Loucy (cell line): ENCODE data around the gene GTPBP4.

Experiments
- H2AFZ ChIP-seq: fragments of 200-600 bp; sonication (generic); 2 replicates; pipeline ENCODE4 v1.6.0; 2016; ENCODE audit warnings: antibody characterized with exemption, mild to moderate bottlenecking, low read length, moderate library complexity
- H3F3A ChIP-seq: fragments of 200-600 bp; 2 replicates; pipeline ENCODE4 v1.6.0; 2016; ENCODE audit warnings: antibody characterized with exemption, low read depth, mild to moderate bottlenecking
- H3K27me3 ChIP-seq: fragments of 200-600 bp; sonication (generic); 2 replicates; pipeline ENCODE4 v1.6.1; 2014; ENCODE audit warnings: low read length, mild to moderate bottlenecking; ENCODE audit not compliant: insufficient read depth, poor library complexity, severe bottlenecking
- H3K36me3 ChIP-seq: fragments of 200-600 bp; sonication (generic); 2 replicates; pipeline ENCODE4 v1.6.1; 2016; ENCODE audit warnings: low read length; ENCODE audit not compliant: insufficient read depth
- H3K4me1 ChIP-seq: fragments of 200-600 bp; sonication (generic); 2 replicates; pipeline ENCODE4 v1.5.1; 2014; ENCODE audit warnings: low read length, mild to moderate bottlenecking; ENCODE audit not compliant: insufficient read depth, poor library complexity, severe bottlenecking
- H3K4me2 ChIP-seq: fragments of 200-600 bp; sonication (generic); 2 replicates; pipeline ENCODE4 v1.6.0; 2014; ENCODE audit warnings: antibody characterized with exemption, low read length, low read depth, mild to moderate bottlenecking; ENCODE audit not compliant: poor library complexity, severe bottlenecking
- H3K4me3 ChIP-seq: fragments of 200-600 bp; sonication (generic); 2 replicates; pipeline ENCODE4 v1.5.1; 2014; ENCODE audit warnings: low read length, mild to moderate bottlenecking, mixed read lengths; ENCODE audit not compliant: poor library complexity, severe bottlenecking
- H3K79me2 ChIP-seq: fragments of 200-600 bp; sonication (generic); 2 replicates; pipeline ENCODE4 v1.6.1; 2014; ENCODE audit warnings: low read length; ENCODE audit not compliant: insufficient read depth
- H3K9ac ChIP-seq: fragments of 200-600 bp; sonication (generic); 2 replicates; pipeline ENCODE4 v1.6.0; 2014; ENCODE audit warnings: mild to moderate bottlenecking, low read depth, low read length, moderate library complexity; ENCODE audit not compliant: poor library complexity, severe bottlenecking
- H3K9me2 ChIP-seq: fragments of 200-600 bp; sonication (generic); replicated peaks from 2 replicates; pipeline ENCODE4 v1.6.1; 2016; ENCODE audit warnings: low read depth, low read length, mixed read lengths
- H3K9me3 ChIP-seq: fragments of 200-600 bp; sonication (generic); 2 replicates; pipeline ENCODE4 v1.6.1; 2014; ENCODE audit warnings: mild to moderate bottlenecking, antibody characterized with exemption, low read length, low read depth; ENCODE audit not compliant: insufficient read depth
- H4K20me1 ChIP-seq: fragments of 200-600 bp; sonication (generic); 2 replicates; pipeline ENCODE4 v1.6.0; 2014; ENCODE audit warnings: antibody characterized with exemption, low read length, mild to moderate bottlenecking; ENCODE audit not compliant: insufficient read depth, poor library complexity, severe bottlenecking
- CTCF ChIP-seq: fragments of 200-600 bp; sonication (generic); conservative IDR thresholded peaks from 2 replicates; pipeline ENCODE4 v1.5.1; 2014; ENCODE audit warnings: mild to moderate bottlenecking, antibody characterized with exemption, low read length
- EZH2phosphoT487 ChIP-seq: fragments of 200-600 bp; IDR thresholded peaks from 2 replicates; pipeline ENCODE4 v1.6.1; 2018; ENCODE audit warnings: antibody characterized with exemption, mild to moderate bottlenecking, moderate library complexity, borderline replicate concordance

Gene GTPBP4

GRCh38 chr10:1058017-1058416 lies 69.8 kb downstream of the GTPBP4 start:
- Histone ChIP-seq H3K9me2 (no peaks in the 10 kb centered on the region), H3K27me3 (no peaks in the 10 kb centered on the region), H3K9me3 (no peaks in the 10 kb centered on the region), H2AFZ (no peak overlapping the region), H3K4me2 (peak overlapping the region; percentile 98), H3K36me3 (no peaks in the 10 kb centered on the region), H3K9ac (peak overlapping the region; percentile 83), H4K20me1 (peaks cover 64% of the 10 kb centered on the region), H3K79me2 (peaks cover 93% of the 10 kb centered on the region), H3K4me3 (peak overlapping the region; percentile 98), H3F3A (peaks cover 15% of the 10 kb centered on the region), H3K4me1 (peaks cover 71% of the 10 kb centered on the region)
- no peak for TF ChIP-seq EZH2phosphoT487
- TF ChIP-seq CTCF, result no peak

GRCh38 chr10:1059902-1060301 lies 71.7 kb downstream of the GTPBP4 start:
- H3K4me3 ChIP-seq, result peak overlapping the region; percentile 64
- H3K27me3 ChIP-seq, result no peaks in the 10 kb centered on the region
- no peaks in the 10 kb centered on the region for H3K9me2 ChIP-seq
- peak overlapping the region; percentile 57 for H3K9ac ChIP-seq
- peaks cover 76% of the 10 kb centered on the region for H3K4me1 ChIP-seq
- H3F3A ChIP-seq, result peaks cover 20% of the 10 kb centered on the region
- TF ChIP-seq EZH2phosphoT487 (no peak), CTCF (no peak)
- H3K9me3 ChIP-seq, result no peaks in the 10 kb centered on the region
- peak overlapping the region; percentile 90 for H3K4me2 ChIP-seq
- no peaks in the 10 kb centered on the region for H3K36me3 ChIP-seq
- H4K20me1 ChIP-seq, result peaks cover 58% of the 10 kb centered on the region
- H2AFZ ChIP-seq, result no peak overlapping the region
- H3K79me2 ChIP-seq, result peaks cover 89% of the 10 kb centered on the region

GRCh38 chr10:1061930-1062774 lies 73.9 kb downstream of the GTPBP4 start:
- Histone ChIP-seq H3K36me3 (no peaks in the 10 kb centered on the region), H3K9me2 (no peaks in the 10 kb centered on the region), H4K20me1 (peaks cover 42% of the 10 kb centered on the region), H3K9me3 (no peaks in the 10 kb centered on the region), H2AFZ (no peak overlapping the region), H3K4me2 (peak overlapping the region; percentile 90), H3K27me3 (no peaks in the 10 kb centered on the region), H3F3A (peaks cover 20% of the 10 kb centered on the region), H3K4me3 (peak overlapping the region; percentile 64), H3K79me2 (peaks cover 71% of the 10 kb centered on the region), H3K4me1 (peaks cover 80% of the 10 kb centered on the region), H3K9ac (peak overlapping the region; percentile 57)
- TF ChIP-seq EZH2phosphoT487, result no peak
- no peak for TF ChIP-seq CTCF
